ENCODE measurements around the gene BACH2. TPM values are rescaled to one million over a fixed set of nuclear protein-coding genes. Genes with fewer than 3 reads are reported as not detected.
"Not testable (repeated sequence)": the region's sequence is repeated elsewhere in the genome, so short reads cannot be mapped to it uniquely, and the experiment has no call there.

Gene BACH2
- total RNA-seq: 10 to 100 TPM in 5 of 8 experiments, 1 to 10 TPM in 1, under 1 TPM in 2; 0.25 to 34.3 (median 19.4) TPM

DNA sequence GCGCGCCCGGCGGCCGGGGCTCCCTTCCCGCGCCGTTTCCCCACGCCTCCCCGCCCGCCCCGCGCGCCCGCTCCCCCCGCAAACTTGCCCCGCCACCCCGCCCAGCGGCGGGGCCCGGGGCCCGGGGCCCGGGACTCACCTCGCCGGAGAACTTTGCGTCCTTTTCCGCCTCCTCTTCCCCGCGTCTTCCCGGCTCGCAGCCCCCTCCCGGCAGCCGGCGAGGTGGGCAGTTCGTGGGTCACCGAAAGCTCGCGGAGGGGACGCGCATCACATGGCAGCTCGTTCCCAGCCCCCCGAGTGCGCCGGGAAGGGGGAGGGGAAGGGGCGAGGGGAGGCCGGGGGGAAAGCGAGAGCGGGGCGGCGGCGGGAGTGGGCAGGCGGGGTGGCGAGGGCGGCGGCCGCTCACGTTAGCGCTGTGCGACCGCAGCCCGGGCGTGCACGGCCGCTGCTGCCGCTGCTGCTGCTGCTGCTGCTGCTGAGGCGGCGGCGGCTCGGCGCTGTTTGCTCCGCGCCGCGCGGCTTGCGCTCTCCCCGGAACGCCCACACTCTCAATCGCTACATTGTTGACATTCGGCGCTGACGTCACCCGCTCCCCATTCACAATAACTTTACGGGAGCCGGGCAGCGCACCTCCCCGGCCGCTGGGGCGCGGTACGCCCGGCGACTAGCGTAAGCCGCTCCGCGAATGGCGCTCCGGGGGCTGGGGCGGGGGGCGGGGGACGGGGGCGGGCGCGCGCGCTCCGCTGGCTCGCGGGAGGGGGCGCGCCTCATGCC lies at the start of gene BACH2:
BACH2 (minus strand) TSS at position 503 of the 774 bp plus-strand sequence. CDS start 287,999 bp downstream, outside the sequence.
- Histone ChIP-seq H3K4me1 (replicated peaks in 1 of 2) (peaks cover 29 to 45% of the 10 kb centered on the region in 2 donors), H3K27ac (peak within 1 kb of the TSS; percentile 79 to 94), H3K4me3 (peak within 1 kb of the TSS; percentile 55 to 96 (median 85))
- peak; percentile 76 to 86 (median 80) for ATAC-seq (replicated peaks in 6 of 8)
- in situ Hi-C loops (cut with MboI; ENCODE audit: low pct_unique_long_range_greater_than_20kb in 2 of 9, low sequenced_read_pairs in 9 of 9, unreplicated experiment in 9 of 9): loop anchor here in 3 of 9 experiments (10.0 to 25.0 kb wide), 4 partner anchors 88 to 359 kb away; no protein-coding TSS in a partner anchor
- 0% methylated on average over 1 of the region's 112 CpGs; no CpG with 5 or more reads in 9 of the 10 experiments for WGBS, 10 experiments

DNA sequence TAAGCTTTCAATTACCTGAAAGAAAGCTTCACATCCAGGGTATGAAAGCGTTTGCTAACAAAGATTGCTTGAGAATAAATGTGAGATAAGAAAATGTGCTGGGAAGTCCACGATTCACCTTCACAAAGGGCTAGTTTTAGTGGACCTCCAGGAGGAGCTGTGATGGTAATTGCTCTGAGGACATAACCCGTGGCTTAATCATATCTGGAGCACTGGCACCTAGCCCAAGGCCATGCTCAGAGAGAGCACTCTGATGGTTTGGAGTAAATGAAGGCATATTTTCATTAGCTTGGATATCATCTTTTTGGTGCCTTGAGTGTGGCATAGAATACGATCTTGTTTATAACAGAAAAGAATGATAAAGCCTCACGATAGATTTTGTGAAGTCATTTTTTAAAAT lies 46.9 kb upstream of the BACH2 start:
- in situ Hi-C loops (cut with MboI; ENCODE audit: low pct_unique_long_range_greater_than_20kb in 2 of 9, low sequenced_read_pairs in 9 of 9, unreplicated experiment in 9 of 9): no loop called here

DNA sequence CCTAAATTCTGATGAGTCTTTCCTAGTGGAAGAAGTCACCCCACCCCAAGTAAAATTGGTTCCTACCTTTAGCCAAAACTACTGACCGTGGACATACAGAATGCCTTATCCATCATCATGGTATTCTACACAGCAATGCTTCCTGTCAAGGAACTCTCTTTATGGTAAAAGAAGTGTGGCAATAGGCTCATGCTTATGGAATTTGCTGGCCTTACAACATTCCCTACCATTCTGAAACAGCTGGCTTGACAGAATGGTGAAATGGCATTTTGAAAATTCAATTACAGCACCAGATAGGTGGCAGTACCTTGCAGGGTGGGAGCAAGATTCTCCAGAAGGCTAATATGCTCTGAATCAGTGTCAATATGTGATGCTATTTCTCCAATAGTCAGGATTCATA lies 41.8 kb upstream of the BACH2 start:
- Histone ChIP-seq H3K4me3 (no peak overlapping the region), H3K4me1 (replicated peaks in 1 of 2) (peaks cover 2 to 24% of the 10 kb centered on the region in 2 donors), H3K27ac (no peak overlapping the region)
- ATAC-seq (replicated peaks in 6 of 8): no peak
- in situ Hi-C loops (cut with MboI; ENCODE audit: low pct_unique_long_range_greater_than_20kb in 2 of 9, low sequenced_read_pairs in 9 of 9, unreplicated experiment in 9 of 9): no loop called here
- 60 to 100% (median 100%) methylated on average over 1 of the region's 1 CpG; no CpG with 5 or more reads in 5 of the 10 experiments for WGBS, 10 experiments

More for the DNA sequence above, 46.9 kb upstream of the BACH2 start:
- peaks cover 0 to 27% of the 10 kb centered on the region in 2 donors for H3K4me1 ChIP-seq (replicated peaks in 1 of 2)
- no peak overlapping the region for H3K4me3 ChIP-seq
- no peak for ATAC-seq (replicated peaks in 6 of 8)
- 13 to 89% (median 69%) methylated on average over 1 to 5 of the region's 5 CpGs for WGBS, 10 experiments
- H3K27ac ChIP-seq: no peak overlapping the region

DNA sequence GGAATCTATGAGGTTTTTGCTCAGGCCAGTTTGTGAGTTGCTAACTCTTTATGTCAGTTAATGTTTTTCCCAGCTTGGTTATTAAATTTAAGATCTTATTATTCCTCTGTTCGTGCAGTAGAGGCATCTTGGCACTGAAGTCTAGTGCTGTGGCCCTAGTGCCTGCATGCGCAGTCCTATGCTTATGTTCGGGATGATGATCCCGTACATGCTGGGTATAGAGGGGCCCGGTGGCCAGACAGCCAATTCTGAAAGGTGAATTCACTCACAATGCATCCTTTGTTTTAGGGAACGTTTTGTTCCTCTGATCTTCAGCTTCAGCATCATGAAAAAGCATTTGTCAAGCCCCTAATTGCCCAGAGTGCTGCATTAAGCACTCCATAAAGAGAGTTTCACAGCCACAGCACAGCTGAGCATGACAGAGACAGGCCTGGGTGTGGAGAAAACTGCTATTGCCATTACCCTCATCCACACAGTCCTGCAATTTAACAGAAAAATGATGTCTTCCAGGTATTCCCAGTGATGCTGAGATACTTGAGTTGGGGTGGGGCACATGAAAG lies 39.8 kb upstream of the BACH2 start:
- 0 to 60% (median 35%) methylated on average over 1 to 6 of the region's 6 CpGs; no CpG with 5 or more reads in 1 of the 10 experiments for whole genome bisulfite sequencing, 10 experiments
- in situ Hi-C loops (cut with MboI; ENCODE audit: low pct_unique_long_range_greater_than_20kb in 2 of 9, low sequenced_read_pairs in 9 of 9, unreplicated experiment in 9 of 9): no loop called here
- Histone ChIP-seq H3K4me1 (replicated peaks in 1 of 2) (peaks cover 2 to 18% of the 10 kb centered on the region in 2 donors), H3K27ac (peak overlapping the region in 1 of 2 donors; percentile 25), H3K4me3 (no peak overlapping the region)
- peak in 5 of 8 experiments; percentile 56 to 88 (median 81) for ATAC-seq (replicated peaks in 6 of 8)

DNA sequence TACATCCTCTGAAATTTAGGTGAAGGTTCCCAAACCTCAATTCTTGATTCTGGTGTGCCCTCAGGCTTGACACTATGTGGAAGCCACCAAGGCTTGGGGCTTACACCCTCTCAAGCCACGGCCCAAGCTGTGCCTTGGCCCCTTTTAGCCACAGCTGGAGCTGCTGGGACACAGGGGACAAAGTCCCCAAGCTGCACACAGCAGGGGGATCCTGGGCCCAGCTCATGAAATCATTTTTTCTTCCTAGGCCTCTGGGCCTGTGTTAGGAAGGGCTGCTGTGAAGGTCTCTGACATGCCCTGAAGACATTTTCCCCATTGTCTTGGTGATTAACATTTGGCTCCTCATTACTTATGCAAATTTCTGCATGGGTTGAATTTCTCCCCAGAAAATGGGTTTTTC lies 37.3 kb upstream of the BACH2 start:
- in situ Hi-C loops (cut with MboI; ENCODE audit: low pct_unique_long_range_greater_than_20kb in 2 of 9, low sequenced_read_pairs in 9 of 9, unreplicated experiment in 9 of 9): no loop called here
- H3K27ac ChIP-seq: no peak overlapping the region
- ATAC-seq (replicated peaks in 6 of 8): no peak
- peaks cover 6 to 32% of the 10 kb centered on the region in 2 donors for H3K4me1 ChIP-seq (replicated peaks in 1 of 2)
- H3K4me3 ChIP-seq: no peak overlapping the region
- 40 to 67% methylated on average over 1 of the region's 1 CpG; no CpG with 5 or more reads in 8 of the 10 experiments for whole genome bisulfite sequencing, 10 experiments

DNA sequence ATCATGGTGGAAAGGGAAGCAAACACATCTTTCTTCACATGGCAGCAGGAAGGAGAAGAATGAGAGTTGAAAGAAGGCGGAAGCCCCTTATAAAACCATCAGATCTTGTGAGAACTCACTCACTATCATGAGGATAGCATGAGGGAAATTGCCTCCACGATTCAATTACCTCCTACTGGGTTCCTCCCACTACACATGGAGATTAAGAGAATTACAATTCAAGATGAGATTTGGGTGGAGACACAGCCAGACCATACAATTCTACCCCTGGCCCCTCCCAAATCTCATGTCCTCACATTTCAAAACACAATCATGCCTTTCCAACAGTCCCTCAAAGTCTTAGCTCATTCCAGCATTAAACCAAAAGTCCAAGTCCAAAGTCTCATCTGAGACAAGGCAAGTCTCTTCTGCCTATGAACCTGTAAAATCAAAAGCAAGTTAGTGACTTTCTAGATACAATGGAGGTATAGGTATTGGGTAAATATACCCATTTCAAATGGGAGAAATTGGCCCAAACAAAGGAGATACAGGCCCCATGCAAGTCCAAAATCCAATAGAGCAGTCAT lies 36.4 kb upstream of the BACH2 start:
- 32 to 100% (median 60%) methylated on average over 1 to 2 of the region's 2 CpGs; no CpG with 5 or more reads in 1 of the 10 experiments for WGBS, 10 experiments
- peak in 2 of 8 experiments; percentile 68 to 90 for ATAC-seq (replicated peaks in 6 of 8)
- H3K4me3 ChIP-seq; in situ Hi-C loops (cut with MboI; ENCODE audit: low pct_unique_long_range_greater_than_20kb in 2 of 9, low sequenced_read_pairs in 9 of 9, unreplicated experiment in 9 of 9); H3K27ac ChIP-seq: not testable (repeated sequence)
- H3K4me1 ChIP-seq (replicated peaks in 1 of 2): peaks cover 6 to 33% of the 10 kb centered on the region in 2 donors

DNA sequence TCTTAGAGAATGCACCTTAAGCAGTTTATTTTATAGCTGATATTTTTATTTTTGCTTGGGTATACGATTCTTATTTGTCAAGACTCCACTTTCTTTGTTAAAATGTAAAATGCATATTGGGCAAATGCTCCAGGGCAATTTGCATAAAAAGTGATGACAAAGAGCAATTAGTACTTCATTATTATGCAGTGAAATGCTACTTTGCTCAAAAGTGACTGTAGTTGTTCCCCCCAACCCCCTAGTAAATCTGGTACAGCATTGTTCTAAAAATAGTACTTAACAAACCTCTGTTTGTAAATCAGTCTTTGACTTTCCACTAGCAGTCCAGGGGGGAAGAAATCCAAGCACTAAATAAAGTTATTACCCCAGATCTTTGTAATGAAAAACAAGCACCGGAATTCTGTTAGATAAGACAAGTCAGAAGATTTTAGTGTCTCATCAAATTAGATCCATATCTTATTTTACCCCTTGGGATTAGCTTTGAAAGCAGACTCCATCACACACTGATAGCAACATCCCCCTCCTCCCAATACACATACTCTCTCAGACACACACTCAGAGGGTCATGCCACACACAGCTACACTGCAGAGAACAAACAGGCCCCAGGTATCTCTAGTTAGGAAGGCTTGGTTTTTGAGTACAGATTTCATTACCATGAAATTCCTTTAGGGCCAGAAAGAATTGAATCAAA lies 32.9 kb upstream of the BACH2 start:
- ATAC-seq (replicated peaks in 6 of 8): peak in 1 of 8 experiments; percentile 32
- in situ Hi-C loops (cut with MboI; ENCODE audit: low pct_unique_long_range_greater_than_20kb in 2 of 9, low sequenced_read_pairs in 9 of 9, unreplicated experiment in 9 of 9): no loop called here
- peaks cover 3 to 16% of the 10 kb centered on the region in 2 donors for H3K4me1 ChIP-seq (replicated peaks in 1 of 2)
- no peak overlapping the region for H3K4me3 ChIP-seq
- H3K27ac ChIP-seq: no peak overlapping the region
- WGBS, 10 experiments: 7 to 73% (median 30%) methylated on average over 1 to 2 of the region's 2 CpGs; no CpG with 5 or more reads in 1 of the 10 experiments

DNA sequence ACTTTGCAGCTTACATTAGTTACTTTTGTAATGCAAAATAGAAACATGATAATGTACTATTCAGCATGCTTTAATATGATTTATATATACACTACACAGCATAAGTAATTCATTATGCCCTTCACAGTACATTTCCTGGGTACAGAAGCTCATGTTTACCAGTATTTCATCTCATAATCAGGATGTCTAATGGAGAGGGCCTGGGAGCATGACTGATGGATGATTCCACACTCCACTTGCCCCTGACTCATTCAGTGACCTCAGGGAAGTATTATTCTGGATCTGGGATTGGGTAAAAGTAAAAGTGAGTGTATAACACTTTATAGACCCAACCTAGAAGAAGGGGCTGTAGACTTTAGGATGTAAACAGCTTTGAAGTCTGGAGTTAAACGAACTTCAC lies 31.4 kb upstream of the BACH2 start:
- 18 to 100% (median 75%) methylated on average over 1 of the region's 1 CpG; no CpG with 5 or more reads in 3 of the 10 experiments for WGBS, 10 experiments
- H3K27ac ChIP-seq: no peak overlapping the region
- in situ Hi-C loops (cut with MboI; ENCODE audit: low pct_unique_long_range_greater_than_20kb in 2 of 9, low sequenced_read_pairs in 9 of 9, unreplicated experiment in 9 of 9): no loop called here
- no peak overlapping the region for H3K4me3 ChIP-seq
- H3K4me1 ChIP-seq (replicated peaks in 1 of 2): peaks cover 3 to 16% of the 10 kb centered on the region in 2 donors
- peak; percentile 59 to 98 (median 90) for ATAC-seq (replicated peaks in 6 of 8)

DNA sequence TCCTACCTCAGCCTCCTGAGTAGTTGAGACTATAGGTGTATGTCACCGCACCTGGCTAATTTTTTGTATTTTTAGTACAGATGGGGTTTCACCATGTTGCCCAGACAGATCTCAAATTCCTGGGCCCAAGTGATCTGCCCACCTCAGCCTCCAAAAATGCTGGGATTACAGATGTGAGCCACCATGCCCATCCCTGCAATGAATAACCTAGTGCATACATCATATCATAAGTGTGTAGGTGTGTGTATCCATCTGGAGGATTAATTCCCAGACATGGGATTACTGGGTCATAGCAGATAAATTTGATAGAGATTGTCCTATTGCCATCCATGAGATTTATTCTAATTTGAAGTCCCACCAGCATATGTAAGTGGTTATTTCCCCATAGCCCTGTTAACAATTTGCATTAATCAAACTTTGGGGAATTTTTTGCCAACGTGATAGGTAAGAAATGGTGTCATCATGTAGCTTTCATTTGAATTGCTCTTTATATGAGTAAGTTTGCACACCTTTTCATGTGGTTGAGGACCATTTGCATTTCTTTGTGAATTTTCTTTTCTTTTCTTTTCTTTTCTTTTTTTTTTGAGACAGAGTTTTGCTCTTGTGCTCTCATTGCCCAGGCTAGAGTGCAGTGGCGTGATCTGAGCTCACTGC lies 29.9 kb upstream of the BACH2 start:
- no peak for ATAC-seq (replicated peaks in 6 of 8)
- H3K4me1 ChIP-seq (replicated peaks in 1 of 2): peaks cover 3 to 16% of the 10 kb centered on the region in 2 donors
- H3K4me3 ChIP-seq: no peak overlapping the region
- in situ Hi-C loops (cut with MboI; ENCODE audit: low pct_unique_long_range_greater_than_20kb in 2 of 9, low sequenced_read_pairs in 9 of 9, unreplicated experiment in 9 of 9): no loop called here
- no peak overlapping the region for H3K27ac ChIP-seq
- WGBS, 10 experiments: 58 to 100% (median 89%) methylated on average over 1 to 3 of the region's 3 CpGs

DNA sequence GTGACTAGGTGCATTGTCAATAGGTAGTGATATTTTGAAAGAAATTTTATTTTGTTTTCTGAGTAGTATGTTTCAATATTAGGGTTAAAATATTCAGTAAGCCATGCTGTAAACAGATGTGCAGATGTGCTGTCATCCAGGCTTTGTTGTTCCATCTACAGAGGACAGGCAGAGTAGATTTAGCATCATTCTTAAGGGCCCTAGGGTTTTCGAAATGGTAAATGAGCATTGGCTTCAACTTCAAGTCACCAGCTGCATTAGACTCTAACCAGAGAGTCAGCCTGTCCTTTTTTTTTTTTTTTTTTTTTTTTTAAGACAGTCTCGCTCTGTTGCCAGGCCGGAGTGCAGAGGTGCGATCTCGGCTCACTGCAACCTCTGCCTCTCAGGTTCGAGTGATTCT lies 27.1 kb upstream of the BACH2 start:
- H3K4me1 ChIP-seq (replicated peaks in 1 of 2): peaks cover 0 to 3% of the 10 kb centered on the region in 2 donors
- no peak overlapping the region for H3K27ac ChIP-seq
- no peak for ATAC-seq (replicated peaks in 6 of 8)
- H3K4me3 ChIP-seq: no peak overlapping the region
- 0 to 100% (median 66%) methylated on average over 1 to 4 of the region's 6 CpGs; no CpG with 5 or more reads in 2 of the 10 experiments for WGBS, 10 experiments
- in situ Hi-C loops (cut with MboI; ENCODE audit: low pct_unique_long_range_greater_than_20kb in 2 of 9, low sequenced_read_pairs in 9 of 9, unreplicated experiment in 9 of 9): no loop called here

DNA sequence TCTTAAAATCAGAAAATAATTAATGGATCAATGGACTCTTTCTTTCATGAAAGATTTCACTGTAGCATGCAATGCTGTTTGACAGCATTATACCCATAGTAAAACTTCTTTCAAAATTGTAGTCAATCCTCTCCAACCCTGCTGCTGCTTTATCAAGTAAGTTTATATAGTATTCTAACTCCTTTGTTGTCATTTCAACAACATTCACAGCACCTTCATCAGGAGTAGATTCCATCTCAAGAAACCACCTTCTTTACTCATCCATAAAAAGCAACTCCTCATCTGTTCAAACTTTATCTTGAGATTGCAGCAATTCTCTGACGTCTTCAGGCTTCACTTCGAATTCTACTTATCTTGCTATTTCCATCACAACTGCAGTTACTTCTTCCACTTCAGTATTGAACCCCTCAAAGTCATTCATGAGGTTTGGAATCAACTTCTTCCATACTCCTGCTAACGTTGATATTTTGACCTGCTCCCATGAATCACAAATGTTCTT lies 26.4 kb upstream of the BACH2 start:
- no peak overlapping the region for H3K27ac ChIP-seq
- no peak overlapping the region for H3K4me3 ChIP-seq
- in situ Hi-C loops (cut with MboI; ENCODE audit: low pct_unique_long_range_greater_than_20kb in 2 of 9, low sequenced_read_pairs in 9 of 9, unreplicated experiment in 9 of 9): no loop called here
- no peak for ATAC-seq (replicated peaks in 6 of 8)
- WGBS, 10 experiments: 60 to 87% (median 81%) methylated on average over 1 to 3 of the region's 3 CpGs; no CpG with 5 or more reads in 3 of the 10 experiments
- peaks cover 0 to 1% of the 10 kb centered on the region in 2 donors for H3K4me1 ChIP-seq (replicated peaks in 1 of 2)

All from motor neuron (in vitro differentiated cells).